Measurements from ENCODE around the gene RAB25. TPM values are rescaled to one million over a fixed set of nuclear protein-coding genes. Genes with fewer than 3 reads are reported as not detected.
"Not testable (repeated sequence)": the region's sequence is repeated elsewhere in the genome, so short reads cannot be mapped to it uniquely, and the experiment has no call there.

Gene RAB25
- total RNA-seq: under 1 TPM in 1 of 2 experiments, not detected in 1; 0.46 TPM

GRCh38 chr1:156060937-156061636 is at the start of gene RAB25:
RAB25 (plus strand) TSS chr1:156061160; CDS start chr1:156061401, 241 bp downstream.
- ChIA-PET POLR2A (interaction anchor here (0.5 kb wide), 1 partner anchor 166 kb away, joined by 3 read pairs; no protein-coding TSS in a partner anchor), CTCF (interaction anchor here (0.7 kb wide), 1 partner anchor 11 kb away, joined by 4 read pairs; no protein-coding TSS in a partner anchor)

GRCh38 chr1:156012051-156012817 is 48.7 kb upstream of the RAB25 start:
- ChIA-PET CTCF (interaction anchor here (1.4 kb wide), 1 partner anchor 8 kb away, joined by 4 read pairs; no protein-coding TSS in a partner anchor), POLR2A (interaction anchor here (0.6 kb wide), 1 partner anchor 84 kb away, joined by 6 read pairs; no protein-coding TSS in a partner anchor)

- CTCF ChIA-PET: no interaction called here
- POLR2A ChIA-PET: interaction anchor here (0.9 kb wide), 1 partner anchor 39 kb away, joined by 4 read pairs; the partner anchor contains the start of gene UBQLN4
These were observed 46.1 kb upstream of the RAB25 start for GRCh38 chr1:156014829-156015228.

GRCh38 chr1:156019946-156020292 is 41.0 kb upstream of the RAB25 start:
- ChIA-PET POLR2A (interaction anchor here (1.4 kb wide), 1 partner anchor 12 kb away, joined by 4 read pairs; no protein-coding TSS in a partner anchor), CTCF (interaction anchor here (1.3 kb wide), 1 partner anchor 160 kb away, joined by 4 read pairs; no protein-coding TSS in a partner anchor)

- POLR2A ChIA-PET: interaction anchor here (1.3 to 1.4 kb wide), 2 partner anchors 12 to 34 kb away, joined by 3 to 4 read pairs; partner anchors contain the start of gene LAMTOR2
These were observed 40.5 kb upstream of the RAB25 start, which contains the start of gene SSR2 for GRCh38 chr1:156020293-156021092. SSR2 (minus strand) TSS chr1:156020951; CDS start chr1:156020167, 784 bp downstream.

GRCh38 chr1:156021093-156021428 is 39.9 kb upstream of the RAB25 start:
- ChIA-PET POLR2A (interaction anchor here (1.3 to 1.4 kb wide), 2 partner anchors 11 to 33 kb away, joined by 3 to 4 read pairs; partner anchors contain the start of gene LAMTOR2), CTCF (interaction anchor here (0.9 to 1.0 kb wide), 2 partner anchors 31 to 88 kb away, joined by 3 to 4 read pairs; no protein-coding TSS in a partner anchor)

More at GRCh38 chr1:156020293-156021092, 40.5 kb upstream of the RAB25 start, which contains the start of gene SSR2:
- CTCF ChIA-PET: interaction anchor here (0.9 to 1.3 kb wide), 3 partner anchors 31 to 161 kb away, joined by 3 to 4 read pairs (median 4); no protein-coding TSS in a partner anchor

- ChIA-PET CTCF (interaction anchor here (0.6 kb wide), 1 partner anchor 216 kb away, joined by 3 read pairs; no protein-coding TSS in a partner anchor), POLR2A (interaction anchor here (0.6 kb wide), 1 partner anchor 177 kb away, joined by 5 read pairs; no protein-coding TSS in a partner anchor)
These were observed 39.0 kb upstream of the RAB25 start for GRCh38 chr1:156021954-156022353.

GRCh38 chr1:156024801-156025200 is 36.2 kb upstream of the RAB25 start:
- ChIA-PET CTCF (no interaction called here), POLR2A (interaction anchor here (0.5 kb wide), 1 partner anchor 38 kb away, joined by 4 read pairs; no protein-coding TSS in a partner anchor)

GRCh38 chr1:156025876-156026275 is 35.1 kb upstream of the RAB25 start:
- ChIA-PET CTCF (interaction anchor here (0.7 to 1.1 kb wide), 4 partner anchors 26 to 222 kb away, joined by 3 to 6 read pairs (median 5); no protein-coding TSS in a partner anchor), POLR2A (no interaction called here)

GRCh38 chr1:156026588-156026987 is 34.4 kb upstream of the RAB25 start:
- POLR2A ChIA-PET: no interaction called here
- CTCF ChIA-PET: interaction anchor here (1.1 kb wide), 1 partner anchor 26 kb away, joined by 6 read pairs; no protein-coding TSS in a partner anchor

- POLR2A ChIA-PET: interaction anchor here (1.5 kb wide), 1 partner anchor 12 kb away, joined by 4 read pairs; the partner anchor contains the start of gene SSR2
- CTCF ChIA-PET: interaction anchor here (1.3 kb wide), 1 partner anchor 10 kb away, joined by 5 read pairs; no protein-coding TSS in a partner anchor
These were observed 27.9 kb upstream of the RAB25 start for GRCh38 chr1:156033011-156033410.

- CTCF ChIA-PET, POLR2A ChIA-PET: not testable (repeated sequence)
These were observed 26.0 kb upstream of the RAB25 start for GRCh38 chr1:156034991-156035390.

- CTCF ChIA-PET: interaction anchor here (0.6 to 1.2 kb wide), 2 partner anchors 9 to 233 kb away, joined by 3 to 5 read pairs; no protein-coding TSS in a partner anchor
These were observed 18.1 kb upstream of the RAB25 start for GRCh38 chr1:156042828-156043227.

GRCh38 chr1:156045076-156045475 is 15.9 kb upstream of the RAB25 start:
- POLR2A ChIA-PET: no interaction called here
- CTCF ChIA-PET: interaction anchor here (0.5 to 0.6 kb wide), 2 partner anchors 15 to 176 kb away, joined by 3 to 4 read pairs; no protein-coding TSS in a partner anchor

More at GRCh38 chr1:156042828-156043227, 18.1 kb upstream of the RAB25 start:
- POLR2A ChIA-PET: interaction anchor here (1.1 kb wide), 1 partner anchor 53 kb away, joined by 3 read pairs; no protein-coding TSS in a partner anchor

- POLR2A ChIA-PET: no interaction called here
- CTCF ChIA-PET: no interaction called here
These were observed 12.2 kb upstream of the RAB25 start for GRCh38 chr1:156048663-156049258.

- ChIA-PET CTCF (interaction anchor here (0.5 kb wide), 1 partner anchor 10 kb away, joined by 4 read pairs; no protein-coding TSS in a partner anchor), POLR2A (interaction anchor here (1.0 kb wide), 1 partner anchor 927 kb away, joined by 3 read pairs; no protein-coding TSS in a partner anchor)
These were observed 10.6 kb upstream of the RAB25 start for GRCh38 chr1:156050376-156050775.

- POLR2A ChIA-PET: no interaction called here
- CTCF ChIA-PET: interaction anchor here (1.0 to 2.2 kb wide), 2 partner anchors 15 to 25 kb away, joined by 4 to 6 read pairs; no protein-coding TSS in a partner anchor
These were observed 9.8 kb upstream of the RAB25 start for GRCh38 chr1:156051011-156051725.

All from activated CD8-positive, alpha-beta memory T cell treated with anti-CD3 and anti-CD28 coated beads for 36 hours (primary cell).